GM19324 (cell line): ENCODE results near the gene ZNF532.
"Not testable (repeated sequence)": the region's sequence is repeated elsewhere in the genome, so short reads cannot be mapped to it uniquely, and the experiment has no call there.

Source experiments
- ATAC-seq: cut with Tn5 transposase; IDR thresholded peaks from one replicate; pipeline ENCODE4 v1.9.1; 2021; ENCODE audit warnings: mild to moderate bottlenecking, moderate library complexity; ENCODE audit not compliant: unreplicated experiment, low FRiP score

Gene ZNF532, protein sequence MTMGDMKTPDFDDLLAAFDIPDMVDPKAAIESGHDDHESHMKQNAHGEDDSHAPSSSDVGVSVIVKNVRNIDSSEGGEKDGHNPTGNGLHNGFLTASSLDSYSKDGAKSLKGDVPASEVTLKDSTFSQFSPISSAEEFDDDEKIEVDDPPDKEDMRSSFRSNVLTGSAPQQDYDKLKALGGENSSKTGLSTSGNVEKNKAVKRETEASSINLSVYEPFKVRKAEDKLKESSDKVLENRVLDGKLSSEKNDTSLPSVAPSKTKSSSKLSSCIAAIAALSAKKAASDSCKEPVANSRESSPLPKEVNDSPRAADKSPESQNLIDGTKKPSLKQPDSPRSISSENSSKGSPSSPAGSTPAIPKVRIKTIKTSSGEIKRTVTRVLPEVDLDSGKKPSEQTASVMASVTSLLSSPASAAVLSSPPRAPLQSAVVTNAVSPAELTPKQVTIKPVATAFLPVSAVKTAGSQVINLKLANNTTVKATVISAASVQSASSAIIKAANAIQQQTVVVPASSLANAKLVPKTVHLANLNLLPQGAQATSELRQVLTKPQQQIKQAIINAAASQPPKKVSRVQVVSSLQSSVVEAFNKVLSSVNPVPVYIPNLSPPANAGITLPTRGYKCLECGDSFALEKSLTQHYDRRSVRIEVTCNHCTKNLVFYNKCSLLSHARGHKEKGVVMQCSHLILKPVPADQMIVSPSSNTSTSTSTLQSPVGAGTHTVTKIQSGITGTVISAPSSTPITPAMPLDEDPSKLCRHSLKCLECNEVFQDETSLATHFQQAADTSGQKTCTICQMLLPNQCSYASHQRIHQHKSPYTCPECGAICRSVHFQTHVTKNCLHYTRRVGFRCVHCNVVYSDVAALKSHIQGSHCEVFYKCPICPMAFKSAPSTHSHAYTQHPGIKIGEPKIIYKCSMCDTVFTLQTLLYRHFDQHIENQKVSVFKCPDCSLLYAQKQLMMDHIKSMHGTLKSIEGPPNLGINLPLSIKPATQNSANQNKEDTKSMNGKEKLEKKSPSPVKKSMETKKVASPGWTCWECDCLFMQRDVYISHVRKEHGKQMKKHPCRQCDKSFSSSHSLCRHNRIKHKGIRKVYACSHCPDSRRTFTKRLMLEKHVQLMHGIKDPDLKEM (N-terminal part only)

DNA sequence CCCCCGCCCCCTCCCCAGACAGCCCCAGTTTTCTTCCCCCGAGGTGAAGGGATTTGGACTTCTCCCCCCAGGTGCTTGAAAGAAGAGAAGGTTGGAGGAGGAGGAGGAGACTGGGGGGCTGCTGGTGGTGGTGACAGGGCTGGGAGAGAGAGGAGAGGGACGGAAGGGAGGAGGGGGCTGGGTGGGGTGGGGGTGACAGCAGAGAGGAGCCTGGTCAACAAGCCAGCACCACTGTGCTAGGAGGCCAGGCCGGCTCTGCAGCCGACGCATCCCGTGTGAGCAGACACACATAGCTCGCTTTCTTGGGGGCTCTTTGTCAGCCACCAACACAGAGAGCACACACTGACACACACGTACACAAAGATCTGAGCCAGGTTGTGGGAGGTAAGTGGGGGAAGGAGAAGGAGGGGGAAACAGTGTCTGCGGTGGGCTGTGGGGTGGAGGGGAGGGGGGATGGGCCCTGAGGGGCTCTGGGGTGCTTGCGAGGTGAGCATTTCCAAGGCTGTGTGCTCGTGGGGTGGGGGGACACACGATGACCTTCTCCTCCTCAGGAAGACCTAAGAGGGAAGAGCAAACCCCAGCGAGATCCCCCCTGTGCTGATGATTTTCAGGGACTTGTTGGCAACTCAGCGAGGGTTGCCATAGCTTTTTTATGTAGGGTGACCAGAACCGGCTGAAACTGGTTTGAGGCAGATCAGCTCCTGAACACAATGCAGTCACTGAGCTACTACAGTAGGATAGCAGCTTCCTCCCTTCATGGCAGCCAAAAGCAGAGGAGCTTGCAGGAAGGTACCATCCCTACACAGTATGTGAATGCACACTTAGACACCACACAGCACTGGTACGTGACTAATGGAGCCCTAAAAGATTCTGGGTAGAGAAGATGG, at the start of gene ZNF532:
Gene ZNF532, plus strand, starts transcription at position 732 of the 887 bp plus-strand sequence. CDS start 53,411 bp downstream, outside the sequence.
- no peak for ATAC-seq

DNA sequence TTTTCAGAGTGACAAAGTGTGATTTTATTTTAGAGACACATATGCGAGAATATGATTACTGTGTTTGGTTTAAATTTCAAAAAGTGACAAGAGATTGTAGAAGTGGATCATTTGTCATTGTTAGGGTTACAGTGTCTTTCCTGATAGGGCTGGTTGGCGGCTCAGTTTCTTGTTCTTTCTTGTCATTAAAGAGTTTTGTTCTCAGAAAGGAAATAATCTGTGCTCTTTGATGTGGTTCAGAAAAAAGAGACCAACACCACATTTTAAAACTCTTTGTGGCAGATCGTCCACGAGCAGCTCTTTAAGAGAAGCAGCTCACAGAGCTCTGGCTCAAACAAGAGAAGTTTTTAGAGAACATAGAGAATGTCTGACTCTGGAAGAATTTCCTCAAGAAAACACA, 45.6 kb upstream of the ZNF532 start:
- ATAC-seq = no peak

DNA sequence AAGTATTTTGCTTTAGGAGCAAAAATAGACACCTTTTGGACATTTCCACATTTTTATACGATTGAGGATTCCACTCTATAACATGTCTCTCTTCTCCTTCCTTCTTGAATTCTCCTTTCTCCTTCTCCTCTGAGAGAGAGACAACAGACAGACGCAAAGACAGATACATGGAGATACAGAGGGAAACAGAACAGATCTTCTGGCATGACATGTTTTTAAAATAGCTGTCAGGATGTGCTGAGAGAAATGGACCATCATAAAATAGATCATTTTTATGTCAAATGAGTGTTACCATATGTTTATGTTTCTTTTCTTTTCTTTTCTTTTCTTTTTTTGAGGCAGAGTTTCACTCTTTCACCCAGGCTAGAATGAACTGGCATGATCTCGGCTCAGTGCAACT, 44.4 kb upstream of the ZNF532 start:
- no peak for ATAC-seq

DNA sequence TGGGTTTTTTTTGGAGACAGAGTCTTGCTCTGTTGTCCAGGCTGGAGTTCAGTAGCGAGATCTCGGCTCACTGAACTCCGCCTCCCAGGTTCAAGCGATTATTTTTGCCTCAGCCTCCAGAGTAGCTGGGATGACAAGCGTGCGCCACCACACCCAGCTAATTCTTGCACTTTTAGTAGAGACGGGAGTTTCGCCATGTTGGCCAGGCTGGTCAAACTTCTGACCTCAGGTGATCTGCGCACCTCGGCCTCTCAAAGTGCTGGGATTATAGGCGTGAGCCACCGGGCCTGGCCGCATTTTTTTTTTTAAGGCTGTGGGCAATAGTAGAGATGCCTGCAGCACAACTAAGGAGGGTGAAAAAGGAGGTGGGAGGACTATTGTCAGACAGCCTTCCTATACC, 41.7 kb upstream of the ZNF532 start:
- no peak for ATAC-seq

DNA sequence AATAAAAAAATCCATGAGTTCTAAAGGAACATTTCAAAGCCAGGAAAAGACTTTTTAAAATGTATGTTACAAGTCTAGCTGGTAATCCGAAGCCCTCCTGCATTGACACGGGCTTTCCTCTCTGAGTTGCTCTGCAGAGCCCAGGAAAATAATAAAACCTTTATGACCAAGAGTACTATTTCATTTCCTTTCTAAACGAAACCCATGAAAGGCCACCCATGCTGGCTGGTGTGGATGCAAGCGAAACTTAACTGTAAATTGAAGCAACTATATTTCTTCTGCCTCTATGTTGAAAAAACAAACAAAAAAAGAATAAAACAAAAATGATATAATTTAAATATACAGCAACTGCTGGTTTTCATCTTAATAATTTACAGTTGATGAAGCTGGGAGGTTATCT, 41.3 kb upstream of the ZNF532 start:
- no peak for ATAC-seq

DNA sequence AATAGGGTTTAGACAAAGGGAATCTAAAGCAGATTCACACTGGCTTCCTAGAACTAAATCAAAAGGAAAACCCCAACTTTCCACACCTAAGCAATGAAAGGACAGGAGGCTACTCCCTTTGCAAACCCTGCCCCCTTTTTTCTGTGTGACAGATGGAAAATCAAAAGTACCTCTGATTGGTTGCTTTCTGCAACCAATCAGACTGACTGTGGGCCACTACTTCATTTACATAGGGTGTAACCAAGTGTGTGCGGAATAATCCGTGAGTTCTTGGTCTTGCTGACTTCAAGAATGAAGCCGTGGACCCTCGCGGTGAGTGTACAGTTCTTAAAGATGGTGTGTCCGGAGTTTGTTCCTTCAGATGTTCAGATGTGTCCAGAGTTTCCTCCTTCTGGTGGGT, 37.8 kb upstream of the ZNF532 start:
- ATAC-seq = not testable (repeated sequence)

DNA sequence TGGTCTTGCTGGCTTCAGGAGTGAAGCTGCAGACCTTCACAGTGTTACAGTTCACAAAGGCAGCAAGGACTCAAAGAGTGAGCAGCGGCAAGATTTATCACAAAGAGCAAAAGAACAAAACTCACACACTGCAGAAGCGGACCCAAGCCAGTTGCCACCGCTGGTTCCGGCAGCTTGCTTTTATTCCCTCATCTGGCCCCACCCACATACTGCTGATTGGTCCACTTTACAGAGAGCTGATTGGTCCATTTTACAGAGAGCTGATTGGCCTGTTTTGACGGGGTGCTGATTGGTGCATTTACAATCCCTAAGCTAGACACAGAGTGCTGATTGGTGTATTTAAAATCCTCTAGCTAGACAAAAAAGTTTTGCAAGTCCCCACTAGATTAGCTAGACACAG, 37.2 kb upstream of the ZNF532 start:
- no peak for ATAC-seq

DNA sequence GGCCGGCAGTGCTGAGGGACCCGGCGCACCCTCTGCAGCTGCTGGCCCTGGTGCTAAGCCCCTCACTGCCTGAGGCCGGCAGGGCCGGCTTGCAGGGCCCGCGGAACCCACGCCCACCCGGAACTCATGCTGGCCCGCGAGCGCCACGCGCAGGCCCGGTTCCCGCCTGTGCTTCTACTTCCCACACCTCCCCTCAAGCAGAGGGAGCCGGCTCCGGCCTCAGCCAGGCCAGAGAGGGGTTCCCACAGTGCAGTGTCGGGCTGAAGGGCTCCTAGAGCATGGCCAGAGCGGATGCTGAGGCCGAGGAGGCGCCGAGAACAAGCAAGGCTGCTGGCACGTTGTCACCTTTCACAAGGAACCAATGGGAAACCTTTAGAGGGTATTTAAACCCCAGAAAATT, 36.8 kb upstream of the ZNF532 start:
- no peak for ATAC-seq

DNA sequence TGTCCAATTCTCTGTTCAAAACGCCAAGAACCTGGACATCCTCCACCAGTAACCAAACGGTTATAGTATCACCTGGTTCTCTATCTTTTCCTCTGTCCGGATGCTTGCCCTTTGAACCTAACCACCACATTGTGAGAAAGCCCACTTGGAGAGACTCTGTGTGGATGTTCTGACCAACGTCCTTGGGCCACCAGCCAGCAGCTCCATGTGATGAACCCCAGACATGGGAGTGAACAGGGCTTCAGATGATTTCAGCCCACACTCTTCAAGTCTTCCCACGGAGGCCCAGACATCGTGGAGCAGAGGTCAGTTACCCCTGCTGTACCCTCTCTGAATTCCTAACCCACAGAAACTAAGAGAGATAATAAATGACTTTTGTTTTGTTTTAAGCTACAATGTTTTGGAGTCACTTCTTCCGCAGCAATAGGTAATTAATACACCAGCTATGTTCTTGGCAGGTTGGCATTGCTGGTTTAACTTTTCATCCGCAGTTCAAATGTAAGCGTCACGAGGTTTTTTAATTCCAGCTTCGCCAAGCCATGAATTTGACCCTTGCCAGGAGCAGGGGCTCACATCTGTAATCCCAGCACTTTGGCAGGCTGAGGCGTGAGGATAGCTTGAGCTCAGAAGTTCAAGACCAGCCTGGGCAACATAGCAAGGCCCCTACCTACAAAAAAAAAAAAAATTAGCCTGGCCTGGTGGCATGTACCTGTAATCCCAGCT, 36.1 kb upstream of the ZNF532 start:
- ATAC-seq = no peak

DNA sequence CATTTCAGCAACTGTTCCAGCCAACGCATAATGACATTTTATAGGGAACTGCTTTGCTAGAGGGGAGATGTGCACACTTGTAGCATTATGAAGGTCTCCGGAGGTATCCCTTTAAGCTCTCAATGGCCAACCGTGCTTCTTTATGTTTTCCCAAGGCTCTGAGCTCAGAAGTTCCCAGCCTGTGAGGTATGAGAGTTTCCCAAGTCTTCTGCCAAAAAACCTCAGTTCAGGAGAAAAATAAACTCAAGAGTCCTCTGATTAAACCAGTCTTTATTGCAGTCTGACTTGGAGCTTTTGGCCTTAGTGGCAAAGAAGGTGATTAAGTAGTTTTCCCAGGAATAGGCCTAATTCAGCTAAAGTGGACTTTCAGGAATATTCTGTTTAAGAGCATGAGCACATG, 35.4 kb upstream of the ZNF532 start:
- no peak for ATAC-seq

DNA sequence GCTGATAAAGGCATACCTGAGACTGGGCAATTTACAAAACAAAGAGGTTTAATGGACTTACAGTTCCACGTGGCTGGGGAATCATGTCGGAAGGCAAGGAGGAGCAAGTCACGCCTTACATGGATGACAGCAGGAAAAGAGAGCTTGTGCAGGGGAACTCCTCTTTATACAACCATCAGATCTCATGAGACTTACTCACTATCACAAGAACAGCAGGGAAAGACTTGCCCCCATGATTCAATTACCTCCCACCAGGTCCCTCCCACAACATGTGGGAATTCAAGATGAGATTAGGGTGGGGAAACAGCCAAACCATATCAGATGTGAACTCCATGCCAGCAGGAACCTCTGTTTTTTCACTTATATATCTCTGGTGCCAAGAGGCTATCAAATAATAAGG, 34.8 kb upstream of the ZNF532 start:
- not testable (repeated sequence) for ATAC-seq

DNA sequence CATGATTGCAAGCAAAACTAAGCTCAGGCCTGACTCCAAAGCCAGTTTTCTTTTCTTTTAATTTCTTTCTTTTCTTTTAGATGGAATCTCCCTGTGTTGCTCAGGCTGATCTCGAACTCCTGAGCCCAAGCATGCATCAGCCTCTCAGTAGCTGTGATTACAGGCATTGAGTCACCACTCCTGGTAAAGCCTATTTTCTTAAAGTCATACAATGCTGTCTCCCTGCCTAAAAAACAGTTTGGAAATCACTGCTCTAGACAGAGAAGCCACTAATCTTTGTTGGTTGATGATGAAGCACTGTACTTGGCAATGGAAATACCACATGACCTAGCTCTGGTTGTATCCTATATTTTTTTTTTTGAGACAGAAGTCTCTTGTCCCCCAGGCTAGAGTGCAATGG, 33.1 kb upstream of the ZNF532 start:
- ATAC-seq = no peak

DNA sequence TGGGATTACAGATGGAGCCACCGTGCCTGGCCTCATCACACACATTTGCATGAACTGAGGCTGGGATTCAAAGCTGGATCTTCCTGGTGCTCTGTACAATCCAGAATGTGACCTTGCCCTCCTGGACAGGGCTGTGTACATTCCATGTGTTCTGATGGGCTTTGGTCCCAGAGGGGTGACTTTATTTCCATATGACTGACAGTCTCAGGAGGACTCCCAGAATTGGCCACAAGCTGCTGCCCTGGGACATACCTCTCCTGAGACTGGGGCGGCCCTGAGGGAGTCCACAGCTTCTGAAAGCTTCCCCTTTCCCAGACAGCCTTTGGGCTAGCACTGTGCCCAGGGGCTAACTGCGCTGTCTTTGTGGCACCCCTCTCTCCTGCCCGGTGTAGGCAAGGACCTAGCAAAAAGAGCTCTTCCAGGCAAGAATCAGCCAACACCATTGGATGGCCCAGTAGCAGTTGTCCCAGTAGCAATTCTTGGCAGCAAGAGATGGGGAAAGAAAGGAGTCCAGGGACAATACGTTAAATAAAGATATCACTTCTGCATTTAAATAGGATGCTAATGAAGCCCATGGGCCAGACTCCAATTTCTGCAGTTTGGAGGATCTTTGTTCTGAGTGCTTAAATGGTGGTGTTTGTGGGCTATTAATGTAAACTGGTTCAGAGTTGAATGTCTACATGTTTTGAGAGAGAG, 26.4 kb upstream of the ZNF532 start:
- ATAC-seq = no peak

DNA sequence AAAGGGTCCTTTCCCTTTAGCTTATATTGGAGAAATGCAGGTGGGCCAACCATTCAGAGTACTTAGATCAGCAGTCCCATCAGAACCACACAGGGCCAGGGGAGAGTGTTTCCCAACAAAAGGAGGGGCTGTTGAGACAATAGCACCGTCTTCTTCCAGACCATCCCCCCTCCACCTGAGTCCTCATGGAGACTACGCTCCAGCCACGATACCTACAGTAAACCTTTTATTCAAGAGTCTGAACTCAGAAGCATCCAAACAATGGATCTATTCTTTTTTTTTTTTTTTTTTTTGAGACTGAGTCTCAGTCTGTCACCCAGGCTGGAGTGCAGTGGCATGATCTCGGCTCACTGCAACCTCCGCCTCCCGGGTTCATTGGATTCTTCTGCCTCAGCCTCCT, 25.7 kb upstream of the ZNF532 start:
- ATAC-seq = no peak

DNA sequence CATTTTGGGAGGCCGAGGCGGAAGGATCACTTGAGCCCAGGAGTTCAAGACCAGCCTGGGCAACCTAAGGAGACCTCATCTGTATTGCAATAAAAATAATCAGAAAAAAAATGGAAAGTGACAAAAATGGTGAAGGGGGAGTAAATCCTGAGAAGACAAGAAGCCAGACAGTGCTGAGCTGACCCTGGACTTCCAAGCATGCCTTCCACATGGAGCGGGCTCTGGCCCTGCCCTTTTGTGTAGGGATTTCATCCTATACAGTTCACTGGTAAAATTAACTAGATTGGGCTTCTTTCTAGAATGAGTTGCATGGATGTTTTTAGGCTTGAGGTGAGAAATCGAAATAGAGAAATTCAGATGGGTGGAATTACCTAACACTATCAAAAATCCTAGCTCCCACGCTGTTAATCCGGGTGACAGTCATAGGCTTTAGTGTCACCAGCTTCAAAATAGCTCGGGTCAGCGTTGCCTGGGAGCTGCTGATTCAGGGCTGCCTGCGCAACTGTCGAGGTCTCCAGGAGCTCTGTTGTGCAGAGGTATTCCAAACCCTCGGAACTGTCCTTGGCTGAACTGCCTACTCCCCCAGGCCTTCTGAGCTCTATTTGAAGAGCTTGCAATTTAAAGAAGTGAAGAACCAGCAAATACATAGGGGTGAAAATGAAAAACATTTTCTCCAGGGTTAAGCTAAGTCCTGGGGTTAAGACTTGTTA, 21.5 kb upstream of the ZNF532 start:
- ATAC-seq = no peak

DNA sequence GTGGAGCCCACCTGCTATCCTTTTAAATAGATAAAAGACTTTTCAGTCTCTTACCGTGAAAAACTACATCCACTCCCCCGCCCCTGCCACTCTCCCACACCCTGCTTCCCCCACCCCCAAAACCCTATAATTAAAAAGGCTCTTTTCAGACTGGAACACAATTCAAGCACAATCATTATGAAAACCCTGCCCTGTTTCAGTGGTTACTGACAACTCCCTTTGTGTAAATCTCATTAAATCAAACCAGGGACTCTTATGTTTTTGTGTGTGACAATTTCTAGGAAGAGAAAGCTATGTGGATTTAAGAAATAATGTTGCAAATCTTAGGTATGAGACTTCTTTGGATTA, 21.0 kb upstream of the ZNF532 start:
- no peak for ATAC-seq

DNA sequence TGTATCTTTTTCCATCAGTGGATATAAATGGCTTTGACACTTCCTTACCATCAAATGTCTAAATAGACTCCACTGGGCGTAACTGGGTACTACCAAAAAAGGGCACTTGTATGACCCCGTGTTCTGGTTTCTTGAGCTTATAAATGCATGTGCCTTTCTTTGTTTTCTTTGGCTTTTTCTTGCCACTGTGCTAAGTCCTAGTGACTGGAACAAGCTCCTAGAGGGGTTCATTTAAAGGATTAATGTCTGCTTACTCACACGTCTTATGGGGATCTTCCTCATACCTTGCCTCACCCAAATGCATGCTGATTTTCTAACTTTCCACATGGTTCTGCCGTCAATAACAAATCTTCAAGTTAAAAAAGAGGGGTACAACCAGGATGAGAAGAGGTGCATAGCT, 19.8 kb upstream of the ZNF532 start:
- no peak for ATAC-seq

DNA sequence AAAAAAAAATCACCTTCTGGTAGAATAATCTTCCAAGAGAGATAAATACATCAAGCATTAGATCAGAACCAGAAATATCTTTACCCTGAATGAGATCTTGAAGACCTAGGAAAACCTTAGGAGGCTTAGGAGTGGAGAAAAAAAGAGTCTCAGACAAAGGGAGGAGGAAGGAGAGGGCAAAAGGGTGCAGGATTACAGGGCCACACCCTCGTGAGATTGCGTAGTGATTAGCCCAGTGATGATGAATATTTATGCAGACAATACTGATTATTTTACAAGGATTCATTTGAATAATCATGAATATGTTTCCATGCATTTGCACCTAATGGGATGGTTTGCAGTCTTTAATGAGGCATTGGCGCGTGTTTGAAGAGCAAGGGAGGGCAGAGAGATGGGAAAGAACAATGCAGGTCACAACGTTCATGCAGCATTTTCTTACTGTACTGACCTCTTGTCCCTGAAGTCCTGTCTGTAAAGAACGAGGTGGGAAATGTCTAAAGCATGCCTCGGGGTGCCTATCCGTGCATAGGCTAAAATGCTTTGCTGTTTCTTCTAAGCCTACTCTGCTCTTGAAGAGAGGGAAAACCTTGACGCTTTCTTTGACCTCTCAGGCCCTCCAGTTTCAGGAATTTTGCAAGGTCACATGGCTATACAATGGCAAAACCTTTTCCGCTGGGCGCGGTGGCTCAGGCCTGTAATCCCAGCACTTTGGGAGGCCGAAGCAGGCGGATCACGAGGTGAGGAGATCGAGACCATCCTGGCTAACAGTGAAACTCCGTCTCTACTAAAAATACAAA, 18.6 kb upstream of the ZNF532 start:
- ATAC-seq = no peak
